ENCODE results near the gene PRXL2A. TPM values are rescaled to one million over a fixed set of nuclear protein-coding genes. Genes with fewer than 3 reads are reported as not detected.

The PRXL2A gene
- total and polyA plus RNA-seq, 5 donors from 2014 or later = 0.76 to 8.3 (median 2.6) TPM

DNA sequence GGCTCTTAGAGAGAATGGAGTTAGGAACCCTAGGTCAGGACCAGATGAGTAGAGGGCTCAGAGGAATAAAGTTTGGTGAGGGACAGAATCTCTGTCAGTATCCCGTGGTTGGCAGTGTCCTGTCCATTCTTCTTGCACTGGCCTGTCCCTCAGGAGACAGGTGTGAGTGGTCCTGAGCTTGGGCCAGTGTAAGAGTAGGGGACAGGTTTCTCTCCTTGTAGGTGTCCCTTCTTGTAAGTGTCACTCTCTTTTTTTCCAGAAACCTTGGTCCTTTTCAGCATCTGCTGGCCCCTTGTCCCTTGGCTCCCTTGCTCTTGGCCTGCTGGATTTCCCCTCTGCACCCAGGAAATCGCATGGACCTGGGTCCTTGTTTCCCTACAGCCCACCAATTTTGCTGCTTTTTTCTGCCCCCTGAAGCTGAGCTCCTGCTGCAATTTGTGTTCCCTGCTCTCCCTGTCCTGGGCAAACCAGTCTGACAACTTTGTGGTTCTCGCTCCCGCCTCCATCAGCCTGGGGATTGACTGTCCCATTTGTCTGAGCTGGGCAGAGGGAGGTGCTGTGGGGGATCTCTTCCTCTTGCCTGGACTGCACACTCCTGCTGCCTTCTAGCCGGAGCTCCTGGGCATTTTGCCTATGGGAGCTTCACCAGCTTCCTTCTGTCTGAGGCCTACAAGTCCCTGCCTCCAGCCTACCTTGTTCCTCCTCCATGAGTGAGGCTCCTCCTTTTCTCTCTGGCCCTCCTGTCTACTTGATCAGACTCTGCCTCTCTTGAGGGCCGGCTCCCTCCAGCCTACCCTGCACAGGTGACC lies 52.3 kb downstream of the PRXL2A start:
- no peaks in the 10 kb centered on the region for H3K27me3 Mint-ChIP-seq
- ATAC-seq (ENCODE audit: low read depth in 2 of 2) (no peak), DNase-seq (no peak)
- peak overlapping the region; percentile 93 for H3K4me3 ChIP-seq (ENCODE audit: low read depth, low read length)
- peaks cover 11% of the 10 kb centered on the region for H3K36me3 ChIP-seq (ENCODE audit: control insufficient read depth, insufficient read depth, low read length)
- peak overlapping the region; percentile 89 to 98 (median 91) for H3K27ac Mint-ChIP-seq
- H3K27ac ChIP-seq (ENCODE audit: insufficient read depth, low read length, poor library complexity, severe bottlenecking) = peak overlapping the region; percentile 80
- peaks cover 96% of the 10 kb centered on the region for H3K4me1 ChIP-seq (ENCODE audit: control insufficient read depth, insufficient read depth, low read length, poor library complexity, severe bottlenecking)
- H3K27me3 ChIP-seq (ENCODE audit: control insufficient read depth, insufficient read depth, low read length) = no peaks in the 10 kb centered on the region
- peak overlapping the region; percentile 79 to 100 (median 97) for H3K4me3 Mint-ChIP-seq
- H3K36me3 Mint-ChIP-seq = peaks cover 25% of the 10 kb centered on the region
- peaks cover 19 to 99% (median 71%) of the 10 kb centered on the region in 4 donors for H3K4me1 Mint-ChIP-seq
- H3K9me3 Mint-ChIP-seq = no peaks in the 10 kb centered on the region
- H3K9me3 ChIP-seq (ENCODE audit: control insufficient read depth in 2 of 2, low read length in 2 of 2) = no peaks in the 10 kb centered on the region

- peaks cover 11% of the 10 kb centered on the region for H3K36me3 ChIP-seq (ENCODE audit: control insufficient read depth, insufficient read depth, low read length)
- H3K27ac ChIP-seq (ENCODE audit: insufficient read depth, low read length, poor library complexity, severe bottlenecking) = peak overlapping the region; percentile 85
- Mint-ChIP-seq H3K27ac (peak overlapping the region; percentile 89 to 98 (median 91)), H3K27me3 (no peaks in the 10 kb centered on the region), H3K4me1 (peaks cover 24 to 100% (median 75%) of the 10 kb centered on the region in 4 donors), H3K4me3 (peak overlapping the region; percentile 79 to 100 (median 97)), H3K9me3 (no peaks in the 10 kb centered on the region), H3K36me3 (peaks cover 25% of the 10 kb centered on the region)
- no peaks in the 10 kb centered on the region for H3K9me3 ChIP-seq (ENCODE audit: control insufficient read depth in 2 of 2, low read length in 2 of 2)
- H3K4me3 ChIP-seq (ENCODE audit: low read depth, low read length) = peak overlapping the region; percentile 93
- ATAC-seq (ENCODE audit: low read depth in 2 of 2) = no peak
- H3K4me1 ChIP-seq (ENCODE audit: control insufficient read depth, insufficient read depth, low read length, poor library complexity, severe bottlenecking) = peaks cover 96% of the 10 kb centered on the region
- DNase-seq = no peak
- H3K27me3 ChIP-seq (ENCODE audit: control insufficient read depth, insufficient read depth, low read length) = no peaks in the 10 kb centered on the region
These were observed 53.1 kb downstream of the PRXL2A start for GRCh38 chr10:80461208-80462183.

DNA sequence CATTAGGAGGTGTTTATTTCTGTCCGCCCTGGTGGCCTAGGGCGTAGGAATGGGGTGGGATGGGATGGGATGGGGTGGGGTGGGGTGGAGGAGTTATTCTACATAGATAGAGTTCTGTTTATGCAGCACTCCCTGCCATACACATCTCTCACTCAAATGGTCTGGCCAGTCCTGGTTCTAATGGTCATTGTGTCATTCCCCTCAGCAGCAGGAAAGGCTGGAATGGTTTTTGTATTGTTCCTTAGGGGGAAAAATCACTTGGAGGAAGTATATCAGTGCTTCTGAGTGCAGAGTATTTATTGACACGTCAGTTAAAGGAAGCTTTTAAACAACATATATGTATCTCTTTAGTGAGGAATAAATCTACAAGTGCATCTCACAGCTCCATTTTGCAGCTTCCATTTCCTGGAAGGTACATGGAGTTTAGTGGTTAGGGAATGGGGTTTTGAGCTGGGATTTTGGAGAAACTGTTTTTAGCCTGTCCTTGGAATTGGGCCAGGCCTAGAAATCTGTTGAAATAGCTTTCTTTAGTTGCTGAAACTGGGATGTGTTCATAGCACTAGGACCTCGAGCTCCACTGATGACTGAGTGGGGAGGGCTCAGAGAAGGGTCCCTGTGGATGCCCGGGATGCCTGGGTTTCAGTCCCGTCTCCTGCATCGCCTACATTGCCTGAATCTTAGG lies 54.1 kb downstream of the PRXL2A start:
- Mint-ChIP-seq H3K27me3 (no peaks in the 10 kb centered on the region), H3K27ac (peak overlapping the region; percentile 89 to 99 (median 91)), H3K4me3 (peak overlapping the region; percentile 79 to 100 (median 97)), H3K36me3 (peaks cover 24% of the 10 kb centered on the region), H3K9me3 (no peaks in the 10 kb centered on the region), H3K4me1 (peaks cover 24 to 100% (median 81%) of the 10 kb centered on the region in 4 donors)
- DNase-seq = no peak
- H3K4me1 ChIP-seq (ENCODE audit: control insufficient read depth, insufficient read depth, low read length, poor library complexity, severe bottlenecking) = peaks cover 100% of the 10 kb centered on the region
- H3K27ac ChIP-seq (ENCODE audit: insufficient read depth, low read length, poor library complexity, severe bottlenecking) = peak overlapping the region; percentile 85
- H3K9me3 ChIP-seq (ENCODE audit: control insufficient read depth in 2 of 2, low read length in 2 of 2) = no peaks in the 10 kb centered on the region
- peaks cover 9% of the 10 kb centered on the region for H3K36me3 ChIP-seq (ENCODE audit: control insufficient read depth, insufficient read depth, low read length)
- H3K27me3 ChIP-seq (ENCODE audit: control insufficient read depth, insufficient read depth, low read length) = no peaks in the 10 kb centered on the region
- no peak for ATAC-seq (ENCODE audit: low read depth in 2 of 2)
- H3K4me3 ChIP-seq (ENCODE audit: low read depth, low read length) = peak overlapping the region; percentile 93

GRCh38 chr10:80462981-80463741 lies 54.8 kb downstream of the PRXL2A start:
- Histone ChIP-seq H3K36me3 (ENCODE audit: control insufficient read depth, insufficient read depth, low read length) (peaks cover 9% of the 10 kb centered on the region), H3K4me3 (ENCODE audit: low read depth, low read length) (peak overlapping the region; percentile 93), H3K4me1 (ENCODE audit: control insufficient read depth, insufficient read depth, low read length, poor library complexity, severe bottlenecking) (peaks cover 100% of the 10 kb centered on the region), H3K27me3 (ENCODE audit: control insufficient read depth, insufficient read depth, low read length) (no peaks in the 10 kb centered on the region), H3K27ac (ENCODE audit: insufficient read depth, low read length, poor library complexity, severe bottlenecking) (peak overlapping the region; percentile 85), H3K9me3 (ENCODE audit: control insufficient read depth in 2 of 2, low read length in 2 of 2) (no peaks in the 10 kb centered on the region)
- H3K27ac Mint-ChIP-seq = peak overlapping the region; percentile 89 to 99 (median 91)
- DNase-seq (no peak), ATAC-seq (ENCODE audit: low read depth in 2 of 2) (peak; percentile 16 to 26)
- H3K4me1 Mint-ChIP-seq = peaks cover 24 to 100% (median 82%) of the 10 kb centered on the region in 4 donors
- peak overlapping the region; percentile 79 to 100 (median 92) for H3K4me3 Mint-ChIP-seq
- H3K27me3 Mint-ChIP-seq = no peaks in the 10 kb centered on the region
- H3K36me3 Mint-ChIP-seq = peaks cover 20% of the 10 kb centered on the region
- H3K9me3 Mint-ChIP-seq = no peaks in the 10 kb centered on the region

DNA sequence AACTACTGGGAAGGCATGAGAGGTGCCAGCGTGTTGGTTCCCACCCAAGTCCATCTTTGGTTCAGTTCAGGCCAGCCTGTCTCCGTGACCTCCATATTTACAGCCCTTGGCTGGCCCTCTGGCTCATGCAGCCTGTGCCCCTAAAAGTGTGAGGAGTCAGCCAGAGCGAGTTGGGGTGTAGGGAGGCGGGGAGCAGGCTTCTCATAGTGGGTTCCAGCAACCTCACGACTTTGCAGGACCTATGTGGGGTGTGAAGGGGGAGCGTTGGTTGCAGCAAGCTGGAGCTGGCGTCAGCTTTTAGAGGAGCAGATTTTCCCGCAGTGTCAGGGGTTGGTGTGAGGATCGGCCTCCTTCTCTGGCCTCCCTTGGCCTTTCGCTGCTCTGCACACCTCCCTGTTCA lies 55.5 kb downstream of the PRXL2A start:
- H3K4me1 ChIP-seq (ENCODE audit: control insufficient read depth, insufficient read depth, low read length, poor library complexity, severe bottlenecking) = peaks cover 100% of the 10 kb centered on the region
- no peaks in the 10 kb centered on the region for H3K27me3 Mint-ChIP-seq
- no peaks in the 10 kb centered on the region for H3K9me3 ChIP-seq (ENCODE audit: control insufficient read depth in 2 of 2, low read length in 2 of 2)
- H3K9me3 Mint-ChIP-seq = no peaks in the 10 kb centered on the region
- peak overlapping the region; percentile 89 to 99 (median 91) for H3K27ac Mint-ChIP-seq
- no peaks in the 10 kb centered on the region for H3K27me3 ChIP-seq (ENCODE audit: control insufficient read depth, insufficient read depth, low read length)
- peak overlapping the region; percentile 85 for H3K27ac ChIP-seq (ENCODE audit: insufficient read depth, low read length, poor library complexity, severe bottlenecking)
- H3K4me1 Mint-ChIP-seq = peaks cover 22 to 100% (median 79%) of the 10 kb centered on the region in 4 donors
- peak overlapping the region; percentile 93 for H3K4me3 ChIP-seq (ENCODE audit: low read depth, low read length)
- no peak for DNase-seq
- ATAC-seq (ENCODE audit: low read depth in 2 of 2) = no peak
- H3K4me3 Mint-ChIP-seq = peak overlapping the region; percentile 79 to 100 (median 86)
- peaks cover 23% of the 10 kb centered on the region for H3K36me3 Mint-ChIP-seq
- H3K36me3 ChIP-seq (ENCODE audit: control insufficient read depth, insufficient read depth, low read length) = peaks cover 9% of the 10 kb centered on the region

GRCh38 chr10:80464557-80465450 lies 56.5 kb downstream of the PRXL2A start:
- peak overlapping the region; percentile 79 to 100 (median 90) for H3K4me3 Mint-ChIP-seq
- peaks cover 15% of the 10 kb centered on the region for H3K36me3 ChIP-seq (ENCODE audit: control insufficient read depth, insufficient read depth, low read length)
- peaks cover 28% of the 10 kb centered on the region for H3K36me3 Mint-ChIP-seq
- peaks cover 100% of the 10 kb centered on the region for H3K4me1 ChIP-seq (ENCODE audit: control insufficient read depth, insufficient read depth, low read length, poor library complexity, severe bottlenecking)
- peaks cover 21 to 100% (median 78%) of the 10 kb centered on the region in 4 donors for H3K4me1 Mint-ChIP-seq
- no peaks in the 10 kb centered on the region for H3K9me3 ChIP-seq (ENCODE audit: control insufficient read depth in 2 of 2, low read length in 2 of 2)
- no peaks in the 10 kb centered on the region for H3K27me3 Mint-ChIP-seq
- peak overlapping the region; percentile 85 for H3K27ac ChIP-seq (ENCODE audit: insufficient read depth, low read length, poor library complexity, severe bottlenecking)
- ATAC-seq (ENCODE audit: low read depth in 2 of 2) (no peak), DNase-seq (no peak)
- no peaks in the 10 kb centered on the region for H3K27me3 ChIP-seq (ENCODE audit: control insufficient read depth, insufficient read depth, low read length)
- H3K9me3 Mint-ChIP-seq = no peaks in the 10 kb centered on the region
- H3K4me3 ChIP-seq (ENCODE audit: low read depth, low read length) = peak overlapping the region; percentile 93
- H3K27ac Mint-ChIP-seq = peak overlapping the region; percentile 89 to 99 (median 91)

Data from CD4-positive, CD25-positive, alpha-beta regulatory T cell (primary cell).